ENCODE data around the gene VPS16.

GRCh38 chr20:2839732-2840137, 810 bp upstream of the VPS16 start:
- TF ChIP-seq REST (IDR thresholded peaks at IDR 0.05) = no peak
- TF ChIP-seq TAF1 (conservative IDR thresholded peaks at IDR 0.05) = no peak
- TF ChIP-seq HNF4A (conservative IDR thresholded peaks at IDR 0.05) = no peak
- TF ChIP-seq, protein P1, sequence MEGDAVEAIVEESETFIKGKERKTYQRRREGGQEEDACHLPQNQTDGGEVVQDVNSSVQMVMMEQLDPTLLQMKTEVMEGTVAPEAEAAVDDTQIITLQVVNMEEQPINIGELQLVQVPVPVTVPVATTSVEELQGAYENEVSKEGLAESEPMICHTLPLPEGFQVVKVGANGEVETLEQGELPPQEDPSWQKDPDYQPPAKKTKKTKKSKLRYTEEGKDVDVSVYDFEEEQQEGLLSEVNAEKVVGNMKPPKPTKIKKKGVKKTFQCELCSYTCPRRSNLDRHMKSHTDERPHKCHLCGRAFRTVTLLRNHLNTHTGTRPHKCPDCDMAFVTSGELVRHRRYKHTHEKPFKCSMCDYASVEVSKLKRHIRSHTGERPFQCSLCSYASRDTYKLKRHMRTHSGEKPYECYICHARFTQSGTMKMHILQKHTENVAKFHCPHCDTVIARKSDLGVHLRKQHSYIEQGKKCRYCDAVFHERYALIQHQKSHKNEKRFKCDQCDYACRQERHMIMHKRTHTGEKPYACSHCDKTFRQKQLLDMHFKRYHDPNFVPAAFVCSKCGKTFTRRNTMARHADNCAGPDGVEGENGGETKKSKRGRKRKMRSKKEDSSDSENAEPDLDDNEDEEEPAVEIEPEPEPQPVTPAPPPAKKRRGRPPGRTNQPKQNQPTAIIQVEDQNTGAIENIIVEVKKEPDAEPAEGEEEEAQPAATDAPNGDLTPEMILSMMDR (IDR thresholded peaks at IDR 0.05; ENCODE audit: low read depth, low read length, missing input control) = no peak
- TF ChIP-seq, protein P2, sequence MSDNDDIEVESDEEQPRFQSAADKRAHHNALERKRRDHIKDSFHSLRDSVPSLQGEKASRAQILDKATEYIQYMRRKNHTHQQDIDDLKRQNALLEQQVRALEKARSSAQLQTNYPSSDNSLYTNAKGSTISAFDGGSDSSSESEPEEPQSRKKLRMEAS (IDR thresholded peaks at IDR 0.05) = no peak
- TF ChIP-seq GABPA (IDR thresholded peaks at IDR 0.05 in 1 of 2, conservative IDR thresholded peaks at IDR 0.05 in 1 of 2) = no peak
- TF ChIP-seq, protein P3, sequence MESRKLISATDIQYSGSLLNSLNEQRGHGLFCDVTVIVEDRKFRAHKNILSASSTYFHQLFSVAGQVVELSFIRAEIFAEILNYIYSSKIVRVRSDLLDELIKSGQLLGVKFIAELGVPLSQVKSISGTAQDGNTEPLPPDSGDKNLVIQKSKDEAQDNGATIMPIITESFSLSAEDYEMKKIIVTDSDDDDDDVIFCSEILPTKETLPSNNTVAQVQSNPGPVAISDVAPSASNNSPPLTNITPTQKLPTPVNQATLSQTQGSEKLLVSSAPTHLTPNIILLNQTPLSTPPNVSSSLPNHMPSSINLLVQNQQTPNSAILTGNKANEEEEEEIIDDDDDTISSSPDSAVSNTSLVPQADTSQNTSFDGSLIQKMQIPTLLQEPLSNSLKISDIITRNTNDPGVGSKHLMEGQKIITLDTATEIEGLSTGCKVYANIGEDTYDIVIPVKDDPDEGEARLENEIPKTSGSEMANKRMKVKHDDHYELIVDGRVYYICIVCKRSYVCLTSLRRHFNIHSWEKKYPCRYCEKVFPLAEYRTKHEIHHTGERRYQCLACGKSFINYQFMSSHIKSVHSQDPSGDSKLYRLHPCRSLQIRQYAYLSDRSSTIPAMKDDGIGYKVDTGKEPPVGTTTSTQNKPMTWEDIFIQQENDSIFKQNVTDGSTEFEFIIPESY (IDR thresholded peaks at IDR 0.05) = no peak
- TF ChIP-seq RAD21 (IDR thresholded peaks at IDR 0.05) = no peak
- no peak for TF ChIP-seq RXRA (IDR thresholded peaks at IDR 0.05)
- TF ChIP-seq HNF4G (IDR thresholded peaks at IDR 0.05) = no peak
- TF ChIP-seq YY1 (IDR thresholded peaks at IDR 0.05) = no peak
